GM19240 (cell line): ENCODE measurements around the gene SERPINF2.
"Not testable (repeated sequence)": the region's sequence is repeated elsewhere in the genome, so short reads cannot be mapped to it uniquely, and the experiment has no call there.

Source experiments
- DNase-seq: peaks from one replicate; pipeline ENCODE4 v3.0.0; 2011; ENCODE audit warnings: low spot score; ENCODE audit not compliant: insufficient read length

Gene SERPINF2

DNA sequence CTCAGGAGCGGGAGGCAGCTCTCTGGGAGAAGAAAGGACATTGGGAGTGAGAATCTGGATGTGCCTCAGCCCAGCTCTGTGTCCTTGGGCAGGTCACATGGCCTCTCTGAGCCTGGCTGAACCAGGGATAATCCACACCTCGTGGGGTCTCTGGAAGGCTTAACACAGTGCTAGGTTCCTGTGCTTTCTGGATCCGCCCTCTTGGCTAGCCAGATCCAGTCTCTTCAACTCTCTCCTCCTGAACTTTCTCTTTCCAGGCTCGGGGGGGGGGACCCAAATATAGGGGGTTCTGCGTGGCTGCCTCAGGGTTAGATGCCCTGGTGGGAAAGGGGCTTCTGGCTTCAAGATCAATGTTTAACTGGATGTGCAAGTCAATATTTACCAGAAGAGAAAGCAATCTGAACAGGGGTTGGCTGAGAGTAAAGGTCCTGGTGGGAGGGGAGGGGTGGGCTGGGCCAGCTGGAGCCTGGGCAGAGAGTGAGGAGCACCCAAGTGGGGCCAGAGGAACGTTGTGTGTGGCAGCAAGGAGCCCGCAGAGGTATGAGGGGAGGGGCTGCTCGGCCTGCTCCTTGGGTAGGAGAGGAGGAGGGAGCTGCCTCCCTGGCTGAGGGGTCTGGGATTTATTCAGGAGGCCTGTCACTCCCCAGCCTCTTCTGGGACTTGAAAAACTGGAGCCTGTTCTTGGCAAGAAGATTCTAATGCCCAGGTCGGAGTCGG, at the start of gene SERPINF2:
Gene SERPINF2 (plus strand): TSS at position 501 of the 717 bp plus-strand sequence. CDS start 2,125 bp downstream, outside the sequence.
- no peak for DNase-seq

DNA sequence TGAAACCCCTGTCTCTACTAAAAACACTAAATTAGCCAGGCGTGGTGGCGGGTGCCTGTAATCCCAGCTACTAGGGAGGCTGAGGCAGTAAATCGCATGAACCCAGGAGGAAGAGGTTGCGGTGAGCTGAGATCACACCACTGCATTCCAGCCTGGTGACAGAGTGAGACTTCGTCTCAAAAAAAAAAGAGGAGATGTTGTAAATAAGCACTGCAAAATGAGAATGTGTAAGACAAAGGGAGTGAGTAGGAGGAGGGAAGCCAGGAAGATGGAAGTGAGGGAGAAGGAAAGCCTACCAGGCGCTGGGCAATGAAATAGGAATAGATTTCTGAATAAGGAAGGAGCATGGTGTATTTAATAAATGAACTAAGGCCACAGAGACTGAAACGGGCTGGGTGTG, 49.3 kb upstream of the SERPINF2 start:
- DNase-seq: no peak

DNA sequence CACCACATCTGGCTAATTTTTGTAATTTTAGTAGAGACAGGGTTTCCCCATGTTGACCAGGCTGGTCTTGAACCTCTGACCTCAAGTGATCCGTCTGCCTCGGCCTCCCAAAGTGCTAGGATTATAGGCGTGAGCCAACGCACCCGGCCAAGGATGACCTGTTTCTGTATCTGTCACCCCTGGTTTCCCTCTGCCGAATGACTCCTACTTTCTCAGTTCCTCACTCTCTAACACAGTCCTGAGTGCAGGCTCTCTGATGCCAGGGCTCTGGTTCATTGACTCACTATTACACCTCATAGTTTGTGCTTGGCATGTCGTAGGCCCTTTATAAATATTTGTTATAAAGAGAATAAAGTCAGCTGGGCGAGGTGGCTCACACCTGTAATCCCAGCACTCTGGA, 47.3 kb upstream of the SERPINF2 start:
- no peak for DNase-seq

DNA sequence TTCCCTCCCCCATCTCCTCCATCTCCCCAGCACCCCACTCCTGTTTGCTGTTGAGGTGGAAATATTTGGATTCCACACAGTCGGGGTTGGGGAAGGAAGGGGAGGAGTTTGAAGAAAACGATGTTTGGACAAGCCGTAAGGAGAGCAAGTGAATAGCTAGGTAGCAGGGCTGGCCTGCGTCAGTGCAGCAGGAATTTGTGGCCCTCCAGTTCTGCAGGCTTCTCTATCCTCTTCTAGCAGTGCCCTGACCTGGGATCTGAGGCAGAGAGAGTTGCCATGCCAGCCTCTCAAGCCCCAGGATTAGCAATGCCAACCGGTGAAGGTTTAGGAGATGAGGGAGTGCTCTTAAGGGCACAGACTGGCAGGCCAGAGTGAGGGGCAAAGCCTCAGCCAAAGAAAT, 45.0 kb upstream of the SERPINF2 start:
- no peak for DNase-seq

DNA sequence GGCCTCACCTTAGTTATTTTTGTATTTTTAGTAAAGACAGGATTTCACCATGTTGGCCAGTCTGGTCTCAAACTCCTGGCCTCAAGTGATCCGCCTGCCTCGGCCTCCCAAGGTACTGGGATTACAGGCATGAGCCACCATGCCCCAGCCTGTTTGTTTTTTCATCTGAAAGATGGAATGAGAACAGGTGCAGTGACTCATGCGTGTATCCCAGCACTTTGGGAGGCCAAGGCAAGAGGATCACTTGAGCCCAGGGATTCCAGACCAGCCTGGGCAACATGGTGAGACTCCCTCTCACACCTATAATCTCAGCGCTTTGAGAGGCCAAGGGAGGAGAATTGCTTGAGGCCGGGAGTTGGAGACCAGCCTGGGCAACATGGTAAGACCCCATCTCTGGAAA, 42.8 kb upstream of the SERPINF2 start:
- DNase-seq: not testable (repeated sequence)

DNA sequence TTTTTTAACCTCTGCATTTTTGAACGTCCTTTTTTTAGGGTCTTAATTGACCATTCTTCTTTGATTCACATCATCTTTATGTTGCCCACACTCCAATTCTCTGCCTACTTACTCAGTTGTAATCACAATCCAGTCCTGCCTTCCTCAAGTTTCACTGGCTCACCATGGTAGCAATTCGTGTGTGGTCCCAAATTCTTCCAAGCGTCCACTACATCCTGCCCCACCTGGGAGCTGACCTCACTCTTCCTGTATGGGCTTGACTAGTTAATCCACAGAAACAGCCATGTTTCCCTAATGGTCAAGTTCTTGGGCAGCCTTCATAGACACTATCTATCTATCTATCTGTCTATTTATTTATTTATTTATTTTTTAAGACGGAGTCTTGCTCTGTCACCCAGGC, 39.6 kb upstream of the SERPINF2 start:
- no peak for DNase-seq

DNA sequence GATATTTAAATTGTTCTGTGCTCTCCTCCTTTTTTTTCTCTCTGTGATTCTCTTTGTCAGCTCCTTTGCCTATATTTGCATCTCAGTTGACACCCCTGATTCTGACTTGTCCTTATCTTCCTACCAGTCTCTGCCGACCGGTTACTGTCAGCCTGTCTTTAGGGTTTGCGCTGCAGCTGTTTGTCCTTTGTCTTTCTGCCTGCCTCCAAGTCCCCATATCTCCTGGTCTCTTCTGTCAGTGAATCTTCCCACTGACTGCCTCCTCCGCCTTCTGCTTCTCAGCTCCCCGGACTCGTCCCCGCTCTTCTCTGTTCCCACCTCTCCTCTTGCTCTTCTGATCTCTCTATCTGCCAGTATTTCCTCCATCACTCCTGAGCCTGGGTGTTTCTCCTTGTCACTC, 37.7 kb upstream of the SERPINF2 start:
- DNase-seq: no peak

DNA sequence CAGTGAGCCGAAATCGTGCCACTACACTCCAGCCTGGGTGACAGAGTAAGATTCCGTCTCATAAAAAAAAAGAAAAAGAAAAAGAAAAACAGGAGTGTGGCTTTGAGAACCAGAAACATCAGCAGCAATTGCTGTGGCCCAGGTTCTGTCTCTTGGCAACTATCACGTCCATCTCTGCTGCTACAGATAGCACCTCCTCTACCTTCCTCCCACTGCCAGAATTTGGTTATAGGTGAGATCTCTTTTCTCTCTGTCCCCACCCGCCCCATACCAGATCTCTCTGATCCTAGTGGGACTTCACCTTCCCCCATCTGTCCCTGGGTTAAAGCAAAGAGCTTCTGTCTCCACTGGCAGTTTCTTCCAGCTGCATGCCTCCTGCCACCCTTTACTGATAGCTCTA, 35.6 kb upstream of the SERPINF2 start:
- DNase-seq: no peak

DNA sequence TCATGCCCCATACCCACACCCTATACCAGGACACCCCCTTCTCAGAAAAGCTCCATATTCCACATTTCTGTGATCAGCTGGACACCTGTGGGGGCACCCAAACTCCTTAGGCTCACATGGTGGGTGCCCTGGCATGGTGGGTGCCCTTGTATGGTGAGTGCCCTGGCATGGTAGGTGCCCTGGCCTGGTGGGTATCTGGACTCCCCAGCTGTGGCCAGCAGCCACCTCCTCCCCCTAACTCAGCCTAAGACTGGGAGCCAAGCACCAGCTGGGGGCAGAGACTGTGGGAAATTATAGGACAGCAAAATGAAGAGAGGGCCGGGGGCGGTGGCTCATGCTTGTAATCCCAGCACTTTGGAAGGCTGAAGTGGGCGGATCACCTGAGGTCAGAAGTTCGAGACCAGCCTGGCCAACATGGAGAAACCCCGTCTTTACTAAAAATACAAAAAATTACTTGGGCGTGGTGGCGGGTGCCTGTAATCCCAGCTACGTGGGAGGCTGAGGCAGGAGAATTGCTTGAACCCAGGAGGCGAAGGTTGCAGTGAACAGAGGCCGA, 33.8 kb upstream of the SERPINF2 start:
- not testable (repeated sequence) for DNase-seq

DNA sequence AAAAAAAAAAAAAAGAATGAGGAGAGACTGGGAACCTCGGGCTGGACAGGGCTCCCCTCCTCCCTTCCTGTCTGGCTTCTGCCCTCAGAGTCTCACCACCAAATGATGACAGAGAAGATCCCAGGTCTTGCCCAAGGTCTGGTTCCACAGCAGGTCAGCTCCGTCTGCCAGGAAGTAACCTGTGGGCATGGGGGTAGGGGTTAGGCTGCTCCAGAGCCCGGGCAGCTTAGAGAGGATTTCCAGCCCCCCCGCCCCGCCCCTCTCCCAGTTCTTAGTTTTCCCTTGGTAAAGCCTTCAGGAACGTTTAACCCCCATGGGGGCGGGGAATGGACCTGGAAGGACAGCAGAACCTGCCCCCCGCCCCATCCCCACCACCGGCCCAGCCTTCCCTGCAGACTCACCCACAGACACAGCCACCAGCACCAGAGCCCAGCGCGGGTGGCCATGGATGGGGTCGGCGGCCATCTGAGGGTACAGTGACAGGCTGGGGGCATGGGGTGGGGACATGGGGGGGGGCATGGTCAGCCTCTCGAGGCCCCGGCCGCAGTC, 33.2 kb upstream of the SERPINF2 start:
- no peak for DNase-seq

DNA sequence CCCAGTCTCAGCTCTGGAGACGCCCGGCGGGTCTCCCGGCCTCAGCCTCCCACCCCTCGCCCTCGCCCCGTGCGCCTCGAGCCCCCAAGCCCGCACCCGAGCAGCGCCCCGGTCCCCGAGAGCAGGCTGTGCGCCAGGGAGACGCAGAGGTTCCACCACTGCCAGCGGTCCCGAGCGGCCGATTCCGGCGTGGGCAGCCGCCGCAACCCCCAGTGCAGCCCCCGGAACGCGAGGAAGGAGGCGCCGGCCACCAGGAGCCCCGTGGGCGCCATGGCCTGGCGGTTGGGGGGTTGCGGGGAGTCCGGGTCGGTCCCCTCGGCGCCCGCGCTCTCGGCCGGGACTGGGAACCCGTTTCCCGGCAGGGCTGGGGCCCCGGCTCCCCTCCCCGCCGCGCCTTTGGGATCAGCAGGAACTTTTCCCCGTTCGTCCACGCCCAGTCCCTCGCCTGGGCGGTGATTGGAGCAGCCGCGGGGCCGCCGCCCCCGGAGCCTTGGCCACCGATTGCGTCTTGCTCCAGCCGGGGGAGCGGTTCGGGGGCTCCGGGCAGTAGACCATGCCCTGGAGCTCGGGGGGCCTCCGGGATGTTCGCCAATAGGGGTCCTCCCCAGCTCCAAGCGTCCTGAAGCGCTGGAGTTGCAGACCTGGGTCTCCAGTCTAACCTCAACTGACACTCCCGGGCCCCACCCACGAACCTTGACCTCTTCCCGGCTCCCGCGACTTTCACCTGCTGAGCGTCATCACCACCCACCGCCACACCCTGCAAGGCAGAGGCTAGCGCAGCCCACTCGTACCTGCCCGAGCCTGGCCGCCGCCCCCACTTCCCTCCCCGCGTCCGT, 32.5 kb upstream of the SERPINF2 start, which contains the start of gene TLCD2:
Gene TLCD2 (minus strand): TSS at position 407 of the 836 bp plus-strand sequence. CDS start 135 bp downstream, at position 272.
- DNase-seq: no peak

DNA sequence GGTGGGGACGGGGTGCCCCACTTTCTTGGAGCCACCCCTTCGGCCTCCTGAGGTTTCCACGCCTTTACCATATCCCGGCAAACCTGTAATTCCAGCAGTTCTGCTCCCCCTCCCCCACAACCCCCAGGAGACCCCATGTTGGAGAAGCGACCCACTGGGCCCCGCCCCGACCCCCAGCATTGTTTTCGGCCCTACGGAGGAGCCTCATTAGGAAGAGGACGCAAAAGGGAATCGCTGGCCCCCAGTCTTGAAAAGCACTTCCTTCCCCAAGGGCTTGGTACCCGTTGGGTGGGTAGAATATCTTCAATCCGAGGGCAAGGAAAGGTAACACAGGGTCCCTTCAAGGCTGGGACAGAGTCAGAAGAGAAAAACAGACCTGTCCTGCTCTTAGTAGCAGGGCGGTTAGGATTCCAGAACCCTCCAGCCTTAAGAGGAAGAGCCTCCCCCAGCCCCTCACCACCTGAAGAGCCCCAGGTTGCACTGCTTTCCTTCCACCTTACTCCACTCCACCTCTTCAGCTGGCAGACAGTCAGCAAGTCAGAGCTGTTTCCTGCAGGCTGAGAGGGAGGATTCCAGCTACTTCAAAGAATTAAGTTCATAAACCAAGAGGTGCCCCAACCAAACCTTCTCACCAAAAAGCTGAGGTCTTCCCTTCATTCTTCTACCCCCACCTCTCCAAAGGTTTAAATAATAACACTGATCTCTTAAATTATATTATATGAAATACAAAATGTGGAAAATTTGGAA, 31.7 kb upstream of the SERPINF2 start:
- DNase-seq: no peak

DNA sequence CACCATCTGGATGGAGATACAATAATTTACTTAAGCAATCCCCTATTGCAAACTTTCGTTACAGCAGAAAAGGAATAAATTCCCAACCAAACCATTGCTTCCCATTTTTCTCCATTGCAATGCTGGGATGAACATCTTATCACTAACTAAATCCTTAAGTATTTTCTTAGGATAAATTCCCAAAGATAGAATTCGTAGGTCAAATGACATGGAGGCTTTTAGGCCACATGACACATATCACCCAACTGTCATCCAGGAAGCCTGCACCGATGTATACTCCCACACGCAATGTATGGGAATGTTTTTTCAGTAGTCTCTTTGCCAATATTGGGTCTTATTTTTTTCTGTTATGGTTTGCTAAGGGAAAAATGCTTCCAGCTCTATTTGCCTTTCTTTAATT, 30.9 kb upstream of the SERPINF2 start:
- DNase-seq: no peak

DNA sequence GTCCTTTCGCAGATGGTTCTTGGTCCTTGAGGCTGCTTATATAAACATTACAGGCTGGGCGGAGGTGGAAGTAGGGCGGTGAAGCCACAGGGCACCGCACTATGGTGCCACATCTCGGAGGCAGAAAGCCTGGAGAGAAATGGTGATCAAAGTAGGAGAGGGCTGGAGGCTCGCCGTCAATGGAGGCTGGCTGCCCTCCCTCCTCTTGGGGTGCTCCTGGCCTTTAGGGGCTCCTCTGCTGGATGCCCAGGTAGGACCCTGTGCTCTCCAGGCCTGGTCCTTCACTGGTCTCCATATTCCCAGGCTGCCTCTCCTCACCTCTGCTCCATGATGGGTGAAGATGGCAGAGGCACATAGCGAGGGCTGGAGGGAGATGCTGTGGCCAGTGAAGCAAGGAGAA, 30.4 kb upstream of the SERPINF2 start:
- DNase-seq: no peak

DNA sequence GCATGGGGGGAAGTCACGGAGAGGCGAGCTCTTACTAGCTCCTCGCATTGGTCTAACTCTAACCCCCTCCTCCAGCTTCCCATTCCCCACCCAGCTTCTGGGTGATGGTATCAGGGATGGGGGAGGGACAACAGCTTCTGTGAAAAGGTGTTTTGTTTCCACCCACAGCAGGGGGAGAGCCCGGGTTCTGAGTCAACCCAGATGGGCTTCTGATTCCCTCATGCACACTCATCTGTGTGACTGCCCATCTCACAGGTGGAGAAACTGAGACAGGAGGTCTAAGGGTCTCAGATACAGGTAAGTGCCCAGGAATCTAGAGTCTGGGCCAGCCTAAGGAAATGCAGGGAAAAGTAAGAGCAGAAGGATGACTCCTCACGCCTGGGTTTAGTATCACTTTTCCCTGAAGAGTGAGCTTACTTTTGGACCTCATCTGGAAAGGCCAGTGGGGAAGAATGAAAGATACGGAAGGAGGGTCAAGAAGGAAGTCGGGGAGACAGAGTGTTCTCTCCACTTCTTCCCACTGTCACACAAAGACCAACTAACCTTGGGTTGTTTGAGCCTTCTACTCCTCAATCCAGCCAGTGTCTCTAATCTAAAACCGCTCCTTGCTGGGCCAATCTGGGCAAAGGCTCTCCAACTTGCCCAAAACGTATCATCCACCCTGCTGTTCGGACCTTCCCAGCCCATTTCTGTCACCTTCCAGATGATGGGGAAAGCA, 29.4 kb upstream of the SERPINF2 start:
- DNase-seq: no peak

DNA sequence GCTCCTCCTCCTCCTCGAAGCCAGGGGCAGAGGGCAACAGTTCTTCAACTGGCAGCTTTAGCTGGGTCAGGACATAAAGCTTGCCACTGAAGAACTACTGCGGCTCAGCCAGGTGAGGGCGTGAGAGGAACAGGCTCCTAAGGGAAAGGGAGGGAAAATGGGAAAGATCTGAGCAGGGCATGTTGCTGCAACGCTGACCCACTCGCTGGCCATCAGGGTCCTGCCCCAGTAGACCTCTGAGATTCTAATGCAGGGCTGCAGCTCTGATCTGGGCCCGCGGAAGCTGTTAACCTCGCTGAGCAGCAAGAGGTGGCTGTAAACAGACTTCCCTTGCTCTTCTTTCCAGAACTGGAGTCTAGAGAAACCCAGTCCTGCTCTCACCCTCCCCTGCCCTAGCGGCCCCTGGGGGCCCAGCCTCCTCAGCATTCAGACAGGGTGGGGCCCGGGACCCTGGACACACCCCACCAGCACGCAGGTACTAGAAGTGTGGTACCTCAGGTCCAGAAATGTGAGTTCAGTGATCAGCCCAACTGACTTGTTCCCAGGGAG, 28.7 kb upstream of the SERPINF2 start:
- no peak for DNase-seq

DNA sequence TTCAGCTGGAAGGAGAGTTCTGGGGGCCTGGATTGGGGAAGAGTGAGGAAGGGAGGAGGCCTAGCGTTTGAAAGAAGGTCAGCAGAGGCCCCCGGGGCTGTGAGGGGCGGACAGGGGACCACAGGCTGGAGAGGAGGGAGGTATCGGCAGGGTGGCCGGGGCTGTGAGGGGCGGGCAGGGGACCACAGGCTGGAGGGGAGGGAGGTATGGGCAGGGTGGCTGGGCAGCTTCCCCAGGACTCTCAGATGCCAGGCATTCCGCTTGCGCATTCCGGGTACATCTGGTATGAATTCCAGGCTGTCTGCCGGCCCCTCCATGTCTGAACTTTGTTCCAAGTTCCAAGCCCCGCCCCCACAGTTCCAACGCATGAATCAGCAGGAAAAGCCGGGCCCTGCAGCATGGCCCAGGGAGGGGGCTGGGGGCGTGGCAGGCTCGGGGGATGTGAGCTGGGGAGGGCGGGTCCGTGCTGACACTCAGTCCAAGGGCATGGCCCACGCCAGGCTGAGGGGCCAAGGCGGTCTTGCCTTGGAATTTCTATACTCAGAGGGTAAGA, 28.2 kb upstream of the SERPINF2 start:
- no peak for DNase-seq

DNA sequence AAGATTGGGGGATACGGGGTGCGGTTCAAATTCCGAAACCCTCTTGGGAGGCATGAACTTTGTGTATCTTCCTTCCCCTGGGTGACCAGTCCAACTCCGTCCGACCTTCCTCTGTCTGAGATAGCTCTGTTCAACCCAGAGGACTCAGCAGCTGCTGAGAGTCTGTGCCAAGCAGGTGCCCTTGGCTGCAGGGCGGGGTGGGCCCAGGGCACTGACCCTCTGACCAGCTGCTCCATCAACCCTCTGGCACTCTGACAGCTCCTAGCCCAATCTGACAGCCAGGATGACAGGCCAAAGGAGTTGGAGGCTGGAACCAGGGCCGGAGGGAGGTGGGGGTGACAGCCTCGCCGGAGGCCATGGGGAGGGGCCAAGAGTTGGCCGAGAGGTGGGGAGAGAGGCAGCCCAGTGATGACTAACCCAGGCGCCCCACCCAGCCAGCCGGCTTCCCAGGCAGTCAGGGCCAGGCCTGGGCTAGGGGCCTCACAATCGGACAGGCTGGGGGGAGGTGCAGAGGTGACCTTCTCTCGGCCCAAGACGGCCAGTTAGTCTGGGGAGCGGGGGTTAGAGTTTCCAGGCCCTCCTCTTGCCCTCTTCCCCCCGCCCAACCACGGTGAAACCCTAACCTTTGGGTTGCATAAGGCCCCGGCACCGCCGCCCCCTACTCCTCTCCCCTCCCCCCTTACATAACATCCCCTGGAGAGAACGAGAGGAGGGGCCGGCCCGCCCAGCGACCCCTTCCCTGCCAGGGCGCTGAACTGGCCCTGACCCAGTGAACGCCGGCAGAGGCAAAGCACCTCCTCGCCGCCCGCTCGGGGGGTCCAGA, 27.5 kb upstream of the SERPINF2 start:
- DNase-seq: no peak

DNA sequence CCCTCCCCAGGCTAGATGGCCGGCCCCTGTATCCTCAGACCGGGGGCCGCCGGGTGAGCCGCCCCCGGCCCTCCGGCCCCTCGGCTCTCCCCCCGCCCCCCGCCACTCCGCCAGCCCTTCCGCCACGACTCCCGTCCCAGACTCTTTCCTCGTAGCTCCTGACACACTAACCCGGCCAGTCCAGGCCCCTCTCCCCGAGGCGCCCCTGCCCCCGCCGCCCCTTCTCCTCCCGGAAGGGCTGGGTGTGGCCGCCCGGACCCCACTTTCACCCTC, 26.9 kb upstream of the SERPINF2 start:
- DNase-seq: no peak
